ENCODE data around the gene ARHGAP22.

DNA sequence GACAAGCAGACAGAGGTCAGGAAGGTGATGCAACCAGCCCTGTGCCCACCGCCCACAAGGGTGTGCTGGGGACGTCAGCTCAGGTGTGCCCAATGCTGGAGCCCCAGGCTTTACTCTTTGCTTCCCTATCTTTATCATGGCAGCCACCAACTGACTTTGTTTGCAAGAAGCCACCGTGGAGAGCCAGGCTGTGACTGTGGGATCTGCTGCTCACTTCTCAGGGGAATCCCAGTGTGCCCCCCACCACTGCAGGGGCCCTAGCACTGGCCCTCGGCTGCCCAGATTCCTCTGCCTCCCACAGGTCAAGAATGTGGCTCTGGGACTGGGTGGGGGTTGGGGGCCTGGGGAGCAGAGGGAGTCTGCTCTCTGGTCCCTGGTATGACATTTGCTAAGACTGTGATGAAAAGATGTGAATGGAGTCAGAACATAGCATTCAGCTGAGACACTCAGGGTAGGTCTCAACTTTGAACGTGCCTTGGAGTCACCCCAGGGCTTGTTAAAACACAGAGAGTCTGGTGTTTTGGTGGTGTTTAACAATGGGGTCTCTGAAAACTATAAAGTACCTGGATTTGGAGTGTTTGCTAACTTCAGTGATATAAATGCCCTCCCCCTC, 47.3 kb downstream of the ARHGAP22 start:
- no peak for TF ChIP-seq POLR2A (IDR thresholded peaks at IDR 0.05; ENCODE audit: low read length)
- no peak for TF ChIP-seq GATA1 (IDR thresholded peaks at IDR 0.05; ENCODE audit: low read depth, low read length)
